ENCODE measurements around the gene SACS. TPM values are rescaled to one million over a fixed set of nuclear protein-coding genes. Genes with fewer than 3 reads are reported as not detected.
A peak's percentile ranks its signal among the peaks of the same experiment; 100 is the strongest.

Gene SACS, protein sequence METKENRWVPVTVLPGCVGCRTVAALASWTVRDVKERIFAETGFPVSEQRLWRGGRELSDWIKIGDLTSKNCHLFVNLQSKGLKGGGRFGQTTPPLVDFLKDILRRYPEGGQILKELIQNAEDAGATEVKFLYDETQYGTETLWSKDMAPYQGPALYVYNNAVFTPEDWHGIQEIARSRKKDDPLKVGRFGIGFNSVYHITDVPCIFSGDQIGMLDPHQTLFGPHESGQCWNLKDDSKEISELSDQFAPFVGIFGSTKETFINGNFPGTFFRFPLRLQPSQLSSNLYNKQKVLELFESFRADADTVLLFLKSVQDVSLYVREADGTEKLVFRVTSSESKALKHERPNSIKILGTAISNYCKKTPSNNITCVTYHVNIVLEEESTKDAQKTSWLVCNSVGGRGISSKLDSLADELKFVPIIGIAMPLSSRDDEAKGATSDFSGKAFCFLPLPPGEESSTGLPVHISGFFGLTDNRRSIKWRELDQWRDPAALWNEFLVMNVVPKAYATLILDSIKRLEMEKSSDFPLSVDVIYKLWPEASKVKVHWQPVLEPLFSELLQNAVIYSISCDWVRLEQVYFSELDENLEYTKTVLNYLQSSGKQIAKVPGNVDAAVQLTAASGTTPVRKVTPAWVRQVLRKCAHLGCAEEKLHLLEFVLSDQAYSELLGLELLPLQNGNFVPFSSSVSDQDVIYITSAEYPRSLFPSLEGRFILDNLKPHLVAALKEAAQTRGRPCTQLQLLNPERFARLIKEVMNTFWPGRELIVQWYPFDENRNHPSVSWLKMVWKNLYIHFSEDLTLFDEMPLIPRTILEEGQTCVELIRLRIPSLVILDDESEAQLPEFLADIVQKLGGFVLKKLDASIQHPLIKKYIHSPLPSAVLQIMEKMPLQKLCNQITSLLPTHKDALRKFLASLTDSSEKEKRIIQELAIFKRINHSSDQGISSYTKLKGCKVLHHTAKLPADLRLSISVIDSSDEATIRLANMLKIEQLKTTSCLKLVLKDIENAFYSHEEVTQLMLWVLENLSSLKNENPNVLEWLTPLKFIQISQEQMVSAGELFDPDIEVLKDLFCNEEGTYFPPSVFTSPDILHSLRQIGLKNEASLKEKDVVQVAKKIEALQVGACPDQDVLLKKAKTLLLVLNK (N-terminal part only)
- total RNA-seq: 10 to 100 TPM; 12.1 to 23.3 TPM
- long read RNA-seq, partial matches to known transcripts: 1 of 9 reads
- long read RNA-seq, other reads (novel, unspliced or antisense): 8 of 9 reads

DNA sequence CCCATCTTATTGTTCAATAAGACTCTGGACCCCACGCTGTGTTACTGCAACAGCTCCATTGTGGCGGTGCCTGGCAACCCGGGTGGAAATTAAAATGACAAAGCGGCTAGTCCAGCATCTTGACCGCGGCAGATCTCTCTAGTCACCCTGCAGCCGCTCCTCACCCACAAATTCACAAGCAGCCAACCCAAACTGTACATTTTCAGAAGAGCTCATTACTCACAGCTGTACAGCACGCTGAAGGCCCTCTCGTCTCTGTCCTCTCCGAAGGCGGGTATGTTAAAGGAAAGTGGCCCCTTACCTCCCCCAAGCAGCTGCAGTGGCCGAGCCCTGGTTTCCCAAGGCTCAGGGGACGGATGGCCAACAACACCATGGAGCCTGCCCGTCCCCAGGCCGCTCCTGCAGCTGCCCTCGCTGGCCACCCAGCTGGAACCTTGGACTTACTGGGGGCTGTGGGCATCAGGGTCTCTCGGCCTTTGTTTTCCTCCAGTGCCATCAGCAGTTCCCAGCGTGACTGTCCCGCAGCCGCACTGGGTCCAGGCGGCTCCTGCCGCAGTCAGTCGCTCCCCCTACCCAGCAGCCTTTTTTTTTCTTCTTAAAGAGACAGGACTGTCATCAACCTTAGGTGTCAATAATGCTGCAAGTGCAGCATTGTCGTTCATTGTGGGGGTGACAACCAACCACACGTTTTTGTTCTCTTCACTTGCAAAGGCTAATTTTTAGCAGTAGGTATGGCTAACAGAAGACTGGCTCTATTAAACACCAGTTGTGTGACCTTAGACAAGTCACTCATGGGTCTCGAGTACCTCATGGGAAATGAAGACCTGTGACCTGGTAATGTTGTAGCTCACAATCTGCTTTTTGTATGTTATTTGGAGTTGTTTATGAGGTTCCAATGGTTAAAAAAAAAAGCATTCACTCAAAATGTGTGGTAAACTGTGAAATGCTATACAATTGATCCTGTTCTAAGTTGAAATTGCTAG lies at the start of gene SACS:
Gene SACS (minus strand): TSS at position 532 of the 983 bp plus-strand sequence. CDS start 22,463 bp downstream, outside the sequence.
- DNase-seq (no peak), ATAC-seq (peak; percentile 85 to 86)
- intact Hi-C loops (cut with DNase I): no loop called here

DNA sequence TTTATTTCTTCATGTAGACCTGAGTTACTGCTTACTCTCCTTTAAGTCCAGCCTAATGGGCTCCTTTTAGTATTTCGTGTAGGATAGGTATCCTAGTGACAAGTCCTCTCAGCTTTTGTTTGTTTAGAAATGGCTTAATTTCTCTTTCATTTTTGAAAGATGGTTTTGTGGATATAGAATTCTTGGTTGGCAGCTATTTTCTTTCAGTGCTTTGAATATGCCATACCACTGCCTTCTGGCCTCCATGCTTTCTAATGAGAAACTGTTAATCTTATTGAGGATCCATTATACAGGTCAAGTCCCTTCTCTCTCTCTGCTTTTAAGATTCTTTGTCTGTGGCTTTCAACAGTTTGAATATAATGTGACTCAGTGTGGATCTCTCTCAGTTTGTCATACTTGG lies 46.8 kb upstream of the SACS start:
- intact Hi-C loops (cut with DNase I): no loop called here
- DNase-seq (no peak), ATAC-seq (no peak)

- DNase-seq (no peak), ATAC-seq (no peak)
- intact Hi-C loops (cut with DNase I): no loop called here
Measured at GRCh38 chr13:23477101-23477500, 43.6 kb upstream of the SACS start.

GRCh38 chr13:23473221-23473620 lies 39.7 kb upstream of the SACS start:
- intact Hi-C loops (cut with DNase I): no loop called here
- DNase-seq (no peak), ATAC-seq (no peak)

- no peak for DNase-seq
- intact Hi-C loops (cut with DNase I): no loop called here
- ATAC-seq: no peak
Measured at GRCh38 chr13:23472189-23472588, 38.7 kb upstream of the SACS start.

DNA sequence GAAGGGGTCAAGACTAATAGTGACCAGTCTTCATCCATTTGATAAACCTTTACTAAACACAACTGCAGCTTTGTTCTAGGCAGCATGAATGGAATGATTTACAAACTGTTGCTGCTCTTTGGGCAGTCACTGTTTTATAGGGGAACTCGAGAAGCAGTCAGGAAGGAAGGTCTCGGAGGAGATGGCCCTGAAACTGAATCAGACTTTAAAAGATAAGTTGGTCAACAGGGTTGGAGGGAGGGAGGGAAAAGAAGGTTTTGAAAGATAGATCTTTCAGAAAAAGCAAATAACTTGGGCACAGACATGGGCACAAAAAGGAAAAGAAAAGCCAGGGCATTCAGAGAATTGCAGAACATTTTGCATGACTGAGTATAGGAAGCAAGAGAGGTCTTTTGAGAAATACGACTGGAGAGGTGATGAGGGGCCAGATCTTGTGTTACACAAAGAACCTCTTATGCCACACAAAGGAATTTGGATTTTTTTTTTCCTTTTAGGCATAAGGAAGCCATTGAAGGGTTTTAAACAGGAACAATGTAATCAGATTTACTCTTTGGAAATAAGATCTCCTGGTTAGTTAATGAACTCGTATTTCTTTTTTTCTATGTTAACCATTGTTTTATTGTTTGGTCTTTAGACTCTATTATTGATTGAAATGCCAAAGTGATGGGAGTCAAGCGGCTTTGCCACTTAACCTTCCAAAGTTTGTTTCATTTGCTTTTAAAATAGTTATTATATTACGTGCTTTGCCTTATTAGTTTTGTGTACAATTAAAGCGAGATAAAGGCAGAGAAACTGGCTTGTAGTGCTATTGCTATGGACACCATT lies 37.5 kb upstream of the SACS start:
- DNase-seq (no peak), ATAC-seq (no peak)
- intact Hi-C loops (cut with DNase I): no loop called here

DNA sequence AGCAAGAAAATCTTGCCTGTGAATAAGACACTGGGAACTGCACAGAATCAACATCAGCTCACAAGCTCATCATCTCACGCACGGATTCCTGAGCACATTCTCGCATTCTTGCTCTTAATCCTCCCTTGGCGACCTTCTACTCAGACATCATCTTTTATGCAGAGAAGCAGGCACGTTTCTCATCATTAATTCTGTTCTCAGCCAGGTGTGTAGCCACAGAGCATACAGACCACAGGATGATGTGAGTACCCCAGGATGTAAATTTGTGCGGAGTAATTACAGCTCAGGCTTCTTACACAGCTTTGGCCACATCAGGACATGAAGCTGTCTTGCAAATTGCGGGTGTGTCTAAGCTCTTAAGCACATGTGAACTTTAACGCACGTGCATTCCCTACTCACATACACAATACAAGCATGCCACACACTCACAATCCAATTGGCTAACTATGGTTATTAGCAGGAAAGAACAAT lies 36.5 kb upstream of the SACS start:
- intact Hi-C loops (cut with DNase I): loop anchor here (5.0 to 10.0 kb wide), 3 partner anchors 402 to 745 kb away; partner anchors contain the start of gene MIPEP (in 1 of the 2)
- ATAC-seq (no peak), DNase-seq (no peak)

GRCh38 chr13:23468811-23469210 lies 35.3 kb upstream of the SACS start:
- intact Hi-C loops (cut with DNase I): loop anchor here (5.0 to 10.0 kb wide), 3 partner anchors 403 to 746 kb away; partner anchors contain the start of gene MIPEP (in 1 of the 2)
- DNase-seq (no peak), ATAC-seq (no peak)

DNA sequence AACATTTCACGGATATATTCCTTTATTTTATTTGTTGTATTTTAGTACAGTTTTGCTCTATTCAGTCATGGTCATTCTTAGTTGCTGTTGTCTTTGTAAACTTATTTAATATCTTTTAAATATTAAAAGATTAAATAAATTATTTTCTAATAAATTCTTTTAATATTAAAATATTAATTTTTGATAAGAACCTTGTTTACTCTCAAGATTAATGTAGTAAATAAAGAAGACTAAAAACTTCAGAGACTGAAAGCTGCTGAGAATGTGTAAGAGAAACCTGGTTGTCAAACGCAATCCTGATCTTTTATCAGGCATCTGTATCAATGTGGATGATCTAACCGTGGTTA lies 34.4 kb upstream of the SACS start:
- no peak for DNase-seq
- no peak for ATAC-seq
- intact Hi-C loops (cut with DNase I): loop anchor here (2.0 to 10.0 kb wide), 5 partner anchors 103 to 747 kb away; partner anchors contain the start of genes MIPEP (in 1 of the 2) and TNFRSF19 (in 1 of the 2)

DNA sequence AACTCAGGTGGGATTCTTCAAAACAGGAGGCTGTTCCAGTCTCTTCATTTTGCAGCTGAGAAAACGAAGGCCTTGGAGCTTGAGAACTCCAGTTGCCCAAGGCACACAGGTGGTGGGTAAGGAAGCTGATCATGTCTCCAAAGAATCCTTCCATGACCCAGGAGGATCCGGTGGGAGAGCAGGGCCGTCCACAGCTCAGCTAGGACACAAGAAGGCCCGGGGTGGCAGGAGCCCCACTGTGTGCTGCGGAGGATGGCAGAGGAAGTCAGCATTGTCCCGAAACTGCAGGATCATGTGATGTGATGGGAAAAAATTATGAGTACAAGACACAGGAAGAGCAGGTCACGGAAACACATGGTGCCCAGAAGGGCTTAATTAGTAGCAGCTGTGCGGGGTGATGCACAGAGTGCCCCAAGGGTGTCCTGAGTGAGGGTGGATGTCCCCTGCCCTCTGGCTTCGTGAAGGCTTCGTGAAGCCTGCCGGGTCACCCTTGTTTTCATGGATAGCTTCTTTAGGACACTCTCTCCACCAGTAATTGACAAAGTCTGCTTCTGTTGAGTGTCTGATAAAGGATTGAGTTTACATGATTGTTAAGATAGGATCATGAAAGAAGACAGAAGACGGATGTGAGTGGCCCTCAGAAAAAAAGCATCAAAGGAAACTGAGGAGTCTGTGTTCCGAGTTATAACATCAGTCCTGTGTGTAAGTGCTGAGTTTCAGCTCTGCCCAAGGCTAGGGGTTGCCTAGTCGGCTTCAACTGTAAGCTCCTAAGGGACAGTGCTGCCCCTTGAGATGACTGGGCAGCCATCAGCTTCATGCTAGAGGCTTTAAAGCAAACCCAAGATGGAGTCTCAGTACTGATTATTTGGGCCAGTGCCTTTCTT lies 33.8 kb upstream of the SACS start:
- peak in 1 of 2 donors; percentile 2 for ATAC-seq
- intact Hi-C loops (cut with DNase I): loop anchor here (2.0 to 10.0 kb wide), 5 partner anchors 104 to 748 kb away; partner anchors contain the start of genes MIPEP (in 1 of the 2) and TNFRSF19 (in 1 of the 2)

DNA sequence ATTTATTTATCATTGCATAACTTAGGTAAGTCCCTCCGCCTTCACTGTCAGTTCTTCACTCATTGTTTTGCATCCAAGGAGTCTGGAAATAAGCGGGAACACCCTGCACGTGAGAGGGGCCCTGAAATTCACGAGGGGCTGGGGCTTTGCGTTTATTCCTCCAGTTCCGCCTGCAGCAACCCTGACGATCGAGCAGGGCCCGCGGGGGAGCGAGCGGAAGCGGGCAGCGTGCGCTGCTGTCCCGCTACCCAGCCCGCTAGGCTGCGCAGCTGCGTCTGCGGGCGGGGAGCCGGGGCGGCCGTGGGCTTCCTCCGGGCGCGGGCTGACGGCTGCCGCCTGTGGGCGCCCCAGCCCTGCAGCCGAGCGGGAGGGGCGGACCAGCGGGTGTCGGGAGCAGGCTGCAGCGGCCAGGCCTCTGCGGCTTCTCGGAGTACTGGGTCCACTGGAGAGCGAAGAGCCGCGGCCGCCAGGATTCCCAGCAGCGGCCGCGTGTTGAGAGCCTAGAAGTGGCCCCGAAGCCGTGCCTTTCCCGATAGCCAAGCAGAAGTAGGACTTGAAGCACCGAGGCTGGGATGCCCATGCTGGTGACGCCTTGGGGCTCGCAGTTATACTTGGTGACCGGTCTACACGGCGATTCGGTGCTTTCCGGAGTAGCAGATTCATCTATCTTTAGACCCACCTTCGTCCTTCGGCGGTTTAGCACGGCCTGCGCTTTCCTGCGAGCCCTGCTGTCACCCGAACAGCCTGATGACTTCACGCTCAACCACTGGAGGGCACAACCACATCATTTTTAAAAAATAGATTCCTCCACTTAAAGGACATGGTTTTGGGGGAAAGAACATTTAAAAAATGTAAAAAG lies 32.9 kb upstream of the SACS start:
- ATAC-seq (peak; percentile 94 to 96), DNase-seq (peak; percentile 77)
- intact Hi-C loops (cut with DNase I): loop anchor here (2.0 to 10.0 kb wide), 5 partner anchors 104 to 748 kb away; partner anchors contain the start of genes MIPEP (in 1 of the 2) and TNFRSF19 (in 1 of the 2)

More for the DNA sequence above, 33.8 kb upstream of the SACS start:
- no peak for DNase-seq

DNA sequence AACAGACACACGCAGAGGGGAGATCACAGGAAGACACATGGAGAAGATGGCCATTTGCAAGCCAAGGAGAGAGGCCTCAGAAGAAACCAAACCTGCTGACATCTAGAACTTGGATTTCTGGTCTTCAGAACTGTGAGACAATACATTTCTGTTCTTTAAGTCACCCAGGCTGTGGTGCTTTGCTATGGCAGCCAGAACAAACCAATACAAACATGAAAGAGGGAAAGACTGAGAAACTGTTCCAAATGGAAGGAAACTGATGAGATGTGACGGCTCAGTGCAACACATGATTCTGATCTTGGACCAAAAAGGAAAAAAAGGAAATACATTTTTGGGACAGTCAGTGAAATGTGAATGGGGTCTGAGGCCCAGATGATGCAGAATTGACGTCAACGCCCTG lies 30.2 kb upstream of the SACS start:
- no peak for DNase-seq
- intact Hi-C loops (cut with DNase I): loop anchor here in 1 of 2 donors (10.0 kb wide), 1 partner anchor 751 kb away; no protein-coding TSS in a partner anchor
- ATAC-seq: no peak

DNA sequence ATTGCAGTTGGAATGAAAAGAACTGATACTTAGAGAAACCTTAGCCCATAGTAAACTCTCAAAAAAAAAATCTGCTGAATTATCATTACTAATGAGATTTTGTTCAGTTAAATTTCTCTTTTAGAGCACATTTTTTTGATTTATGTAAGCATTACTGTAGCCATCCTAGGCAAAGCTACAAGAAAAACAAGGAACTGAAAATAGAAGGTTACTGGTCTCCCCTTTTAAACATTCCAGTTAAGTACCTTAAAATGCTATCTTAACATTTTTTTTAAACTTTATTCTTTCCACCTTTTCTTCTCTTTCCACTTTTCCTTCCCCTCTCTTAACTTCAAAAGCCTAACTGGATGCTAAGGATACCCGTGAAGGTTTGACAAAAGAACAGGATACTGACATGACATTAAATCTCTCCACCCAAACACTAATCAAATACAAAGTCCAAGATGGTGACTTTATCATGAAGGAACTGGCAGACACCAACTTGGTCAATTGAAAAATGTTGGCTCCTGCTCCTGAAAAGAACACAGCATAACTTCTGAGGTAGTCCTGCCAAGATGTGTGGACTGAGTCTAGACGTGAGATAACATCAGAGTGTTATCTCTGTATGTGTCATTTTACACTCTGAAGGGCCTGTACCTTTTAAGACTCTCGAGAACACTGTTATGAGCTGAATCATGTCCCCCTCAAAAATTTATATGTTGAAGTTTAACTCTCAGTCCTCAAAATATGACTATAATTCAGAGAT lies 29.5 kb upstream of the SACS start:
- intact Hi-C loops (cut with DNase I): loop anchor here in 1 of 2 donors (10.0 kb wide), 1 partner anchor 752 kb away; no protein-coding TSS in a partner anchor
- no peak for ATAC-seq
- DNase-seq: no peak

DNA sequence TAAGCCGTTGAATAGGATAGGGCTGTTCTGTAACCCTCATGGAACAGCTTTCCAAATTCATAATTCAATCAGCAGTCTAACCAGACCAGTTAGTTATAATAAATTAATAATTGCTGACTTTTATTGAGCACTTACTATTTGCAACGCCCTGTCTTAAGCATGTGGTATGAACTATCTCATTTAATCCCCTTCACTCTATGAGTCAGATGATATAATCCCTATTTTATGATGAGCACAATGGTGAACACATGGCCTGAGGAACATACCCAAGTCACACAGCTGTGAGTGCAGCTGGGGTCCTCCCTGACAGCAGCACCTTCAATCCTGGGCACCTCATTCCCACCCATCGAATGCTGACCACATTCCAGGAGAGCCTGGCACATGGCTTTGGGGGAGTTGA lies 28.0 kb upstream of the SACS start:
- intact Hi-C loops (cut with DNase I): loop anchor here in 1 of 2 donors (10.0 kb wide), 1 partner anchor 753 kb away; no protein-coding TSS in a partner anchor
- no peak for ATAC-seq

More for the DNA sequence above, 28.0 kb upstream of the SACS start:
- no peak for DNase-seq
